IPS-NIHi11 (cell line): Measurements from ENCODE around the gene KCNIP4.

ENCODE experiments used
- DNase-seq: peaks from one replicate; pipeline ENCODE4 v3.0.0; 2012; ENCODE audit warnings: mixed read lengths, low spot score

Gene KCNIP4

GRCh38 chr4:20735931-20736330, 1212.6 kb downstream of the KCNIP4 start:
- no peak for DNase-seq

GRCh38 chr4:20724915-20725314, 1223.7 kb downstream of the KCNIP4 start:
- no peak for DNase-seq

GRCh38 chr4:20723463-20723862, 1225.1 kb downstream of the KCNIP4 start:
- no peak for DNase-seq

GRCh38 chr4:20723019-20723418, 1225.6 kb downstream of the KCNIP4 start:
- DNase-seq = no peak

- DNase-seq = no peak
Observed at GRCh38 chr4:20711335-20711734, 1237.2 kb downstream of the KCNIP4 start.

- DNase-seq = peak; percentile 94
Observed at GRCh38 chr4:20700007-20700761, 1248.4 kb downstream of the KCNIP4 start, which contains the start of gene PACRGL. TSS of gene PACRGL (plus strand) at chr4:20700458. CDS start at chr4:20704482, 4,024 bp downstream.

GRCh38 chr4:20698820-20699219, 1249.8 kb downstream of the KCNIP4 start:
- DNase-seq = no peak

GRCh38 chr4:20698382-20698781, 1250.2 kb downstream of the KCNIP4 start:
- no peak for DNase-seq

GRCh38 chr4:20696815-20697214, 1251.8 kb downstream of the KCNIP4 start:
- DNase-seq = no peak

- no peak for DNase-seq
Observed at GRCh38 chr4:20687864-20688263, 1260.7 kb downstream of the KCNIP4 start.

- DNase-seq = peak; percentile 18
Observed at GRCh38 chr4:20684852-20685763, 1263.5 kb downstream of the KCNIP4 start.

GRCh38 chr4:20683766-20684165, 1264.8 kb downstream of the KCNIP4 start:
- DNase-seq = no peak

- no peak for DNase-seq
Observed at GRCh38 chr4:20682853-20683252, 1265.7 kb downstream of the KCNIP4 start.

- DNase-seq = no peak
Observed at GRCh38 chr4:20681271-20681670, 1267.3 kb downstream of the KCNIP4 start.

GRCh38 chr4:20680736-20681135, 1267.8 kb downstream of the KCNIP4 start:
- no peak for DNase-seq

GRCh38 chr4:20679951-20680350, 1268.6 kb downstream of the KCNIP4 start:
- no peak for DNase-seq
